Psoas muscle (tissue), 8 donors: ENCODE results near the gene LPCAT1. TPM values are rescaled to one million over a fixed set of nuclear protein-coding genes. Genes with fewer than 3 reads are reported as not detected.
A peak's percentile ranks its signal among the peaks of the same experiment; 100 is the strongest.
"Not testable (repeated sequence)": the region's sequence is repeated elsewhere in the genome, so short reads cannot be mapped to it uniquely, and the experiment has no call there.

Source experiments
- ATAC-seq, 4 donors: fragments of 200-7000 bp; cut with Tn5 transposase; one replicate each; pipeline ENCODE4 v1.9.1; 2020; ENCODE audit warnings: moderate library complexity in 3 of 4, mild to moderate bottlenecking in 2 of 4
- DNase-seq, 2 donors: peaks; one replicate each; pipeline ENCODE4 v3.0.0-alpha.2; 2020
- H3K27ac ChIP-seq: fragments of 200-600 bp; one replicate; pipeline ENCODE4 v1.8.0; 2022
- H3K27me3 ChIP-seq, 3 donors: fragments of 200-600 bp in 1 of 3; one replicate each; pipeline versions ENCODE4 v1.6.1 to v1.8.0; 2013 to 2022; ENCODE audit warnings: low read length in 2 of 3, mild to moderate bottlenecking in 2 of 3, moderate library complexity in 1 of 3; ENCODE audit not compliant: insufficient read depth in 3 of 3
- H3K36me3 ChIP-seq, 2 donors: fragments of 200-600 bp in 1 of 2; one replicate each; pipeline versions ENCODE4 v1.6.1 to v1.8.0; 2013 to 2022; ENCODE audit warnings: low read depth in 1 of 2, mild to moderate bottlenecking in 1 of 2, moderate library complexity in 1 of 2; ENCODE audit not compliant: insufficient read depth in 1 of 2
- H3K4me1 ChIP-seq: fragments of 200-600 bp; one replicate; pipeline ENCODE4 v1.8.0; 2022
- H3K4me3 ChIP-seq: fragments of 200-600 bp; one replicate; pipeline ENCODE4 v1.8.0; 2022; ENCODE audit warnings: mild to moderate bottlenecking
- H3K9me3 ChIP-seq: fragments of 200-600 bp; one replicate; pipeline ENCODE4 v1.8.0; 2022
- CTCF ChIP-seq: fragments of 200-600 bp; IDR thresholded peaks from one replicate; pipeline ENCODE4 v1.8.0; 2022; ENCODE audit warnings: antibody characterized with exemption
- WGBS, 3 donors: extraction: QIAGEN DNeasy Blood & Tissue Kit; methylation state at CpG; one replicate each; pipeline versions ENCODE4 v1.1.6 to v1.1.7; 2013; 5-methylcytosine and 5-hydroxymethylcytosine counted together
- intact Hi-C, 2 donors: fragments of 100-400 bp; cut with DNase I; formaldehyde crosslinking; loops; one replicate each; pipeline versions ENCODE4 v1.11.0 to v1.14.2; 2022
- polyA plus RNA-seq, 3 donors: library from polyadenylated mRNA; stranded (reverse); fragments of 200-250 nt; gene quantifications; one replicate each; pipeline ENCODE4 v1.2.3, GENCODE V29; 2013
- total RNA-seq, 4 donors: library from RNA; stranded (reverse); fragmentation: NEBNext Ultra II Directional in 2 of 4; extraction: Animal tissue kit (Norgen Biotek cat#: 25700) in 2 of 4; gene quantifications; one replicate each; pipeline versions ENCODE4 v1.2.1 to v1.2.4, GENCODE V29; 2021 to 2023
- donor health status: healthy with polysubstance abuse.
- donor health status: DM: no; HTN: no; CAD: no; lungs with moderate emphysema.
- donor health status: Bipolar disorder and iron deficiency.
- donor health status: healthy.
- donor health status: DM: yes; HTN: yes; CAD: no.
- donor health status: DM: no; HTN: no; CAD: no.
- donor health status: DM: no; HTN: no; CAD: no.
- donor health status: DM: yes; HTN: yes; CAD: no.

Gene LPCAT1
- total and polyA plus RNA-seq, 7 donors = 2.4 to 6.2 (median 4.7) TPM

- Histone ChIP-seq H3K27ac (no peak overlapping the region), H3K36me3 (peaks cover 0 to 21% of the 10 kb centered on the region in 2 donors)
These were observed 47.4 kb downstream of the LPCAT1 start for GRCh38 chr5:1476181-1476966.

GRCh38 chr5:1475544-1475900 lies 48.2 kb downstream of the LPCAT1 start:
- 79 to 86% (median 84%) methylated on average over 15 to 17 of the region's 17 CpGs for WGBS, 3 donors
- H3K9me3 ChIP-seq, H3K27me3 ChIP-seq, ATAC-seq, H3K4me3 ChIP-seq, H3K4me1 ChIP-seq, intact Hi-C loops, H3K27ac ChIP-seq: not testable (repeated sequence)
- DNase-seq = peak in 1 of 2 donors; percentile 6
- H3K36me3 ChIP-seq = peaks cover 0 to 21% of the 10 kb centered on the region in 2 donors

More at GRCh38 chr5:1476181-1476966, 47.4 kb downstream of the LPCAT1 start:
- no peaks in the 10 kb centered on the region for H3K27me3 ChIP-seq
- H3K4me3 ChIP-seq = no peak overlapping the region
- no peak for TF ChIP-seq CTCF
- ATAC-seq (no peak), DNase-seq (peak in 1 of 2 donors; percentile 6)
- no peaks in the 10 kb centered on the region for H3K4me1 ChIP-seq
- intact Hi-C loops = no loop called here
- WGBS, 3 donors = 86 to 87% (median 86%) methylated on average over 28 of the region's 28 CpGs
- no peaks in the 10 kb centered on the region for H3K9me3 ChIP-seq

- Histone ChIP-seq H3K36me3 (peaks cover 0 to 21% of the 10 kb centered on the region in 2 donors), H3K4me1 (no peaks in the 10 kb centered on the region), H3K27me3 (no peaks in the 10 kb centered on the region), H3K4me3 (no peak overlapping the region), H3K9me3 (no peaks in the 10 kb centered on the region), H3K27ac (no peak overlapping the region)
- intact Hi-C loops = no loop called here
- no peak for TF ChIP-seq CTCF
- 92 to 93% (median 92%) methylated on average over 24 of the region's 24 CpGs for WGBS, 3 donors
- ATAC-seq (no peak), DNase-seq (peak in 1 of 2 donors; percentile 2)
These were observed 48.8 kb downstream of the LPCAT1 start for GRCh38 chr5:1474866-1475543.

- Histone ChIP-seq H3K4me1 (no peaks in the 10 kb centered on the region), H3K4me3 (no peak overlapping the region), H3K27ac (no peak overlapping the region), H3K36me3 (peaks cover 0 to 21% of the 10 kb centered on the region in 2 donors), H3K9me3 (no peaks in the 10 kb centered on the region), H3K27me3 (no peaks in the 10 kb centered on the region)
- no peak for TF ChIP-seq CTCF
- intact Hi-C loops = no loop called here
- WGBS, 3 donors = 84 to 90% (median 87%) methylated on average over 21 of the region's 21 CpGs
- DNase-seq (peak in 1 of 2 donors; percentile 13), ATAC-seq (no peak)
These were observed 49.4 kb downstream of the LPCAT1 start for GRCh38 chr5:1474183-1474839.

GRCh38 chr5:1473746-1474145 lies 50.0 kb downstream of the LPCAT1 start:
- no peak for ATAC-seq
- Histone ChIP-seq H3K36me3 (peaks cover 0 to 21% of the 10 kb centered on the region in 2 donors), H3K4me1 (no peaks in the 10 kb centered on the region), H3K27me3 (no peaks in the 10 kb centered on the region), H3K27ac (no peak overlapping the region), H3K4me3 (no peak overlapping the region), H3K9me3 (no peaks in the 10 kb centered on the region)
- no peak for DNase-seq
- intact Hi-C loops = no loop called here
- TF ChIP-seq CTCF = no peak
- 95 to 97% (median 96%) methylated on average over 12 of the region's 12 CpGs for WGBS, 3 donors
